PC-9 (cell line): Measurements from ENCODE around the gene TMEM200B. TPM values are rescaled to one million over a fixed set of nuclear protein-coding genes. Genes with fewer than 3 reads are reported as not detected.
A peak's percentile ranks its signal among the peaks of the same experiment; 100 is the strongest.

Experiments used
- BruUV-seq: library from RNA; stranded (reverse); fragments of 400-500 nt; replicated peaks from 2 replicates; lab custom pipeline; 2021; lab: Mats Ljungman, UMichigan
- CTCF ChIA-PET: fragments of 300-600 bp; sonication (Branson Sonifier 250); formaldehyde crosslinking; loops from one replicate; lab custom pipeline; 2022; ENCODE audit warnings: antibody characterized with exemption; lab: Charles Lee
- POLR2A ChIA-PET: fragments of 300-600 bp; sonication (Branson Sonifier 250); formaldehyde crosslinking; loops from one replicate; lab custom pipeline; 2022; ENCODE audit warnings: antibody characterized with exemption; ENCODE audit not compliant: unreplicated experiment; lab: Charles Lee
- DNase-seq, 2 experiments: peaks; one replicate each; pipeline versions ENCODE4 v3.0.0 to v3.0.0-alpha.2; 2015 to 2022; ENCODE audit warnings: mixed read lengths in 1 of 2
- H2AFZ ChIP-seq: fragments of 200-600 bp; sonication (generic); 2 replicates; pipeline ENCODE4 v1.8.1; 2017; ENCODE audit warnings: antibody characterized with exemption
- H3F3A ChIP-seq: fragments of 200-600 bp; sonication (generic); 2 replicates; pipeline ENCODE4 v1.8.1; 2017; ENCODE audit warnings: antibody characterized with exemption, mild to moderate bottlenecking, low read depth; ENCODE audit not compliant: insufficient read depth
- H3K27ac ChIP-seq: fragments of 200-600 bp; sonication (generic); 2 replicates; pipeline ENCODE4 v1.6.1; 2016; ENCODE audit warnings: mixed run types
- H3K27me3 ChIP-seq: fragments of 200-600 bp; sonication (generic); 2 replicates; pipeline ENCODE4 v1.6.1; 2016; ENCODE audit warnings: low read depth, mixed run types; ENCODE audit not compliant: insufficient read depth
- H3K36me3 ChIP-seq: fragments of 200-600 bp; sonication (generic); 2 replicates; pipeline ENCODE4 v1.6.1; 2016; ENCODE audit warnings: low read depth, mixed run types
- H3K4me1 ChIP-seq: fragments of 200-600 bp; sonication (generic); replicated peaks from 2 replicates; pipeline ENCODE4 v1.6.1; 2016; ENCODE audit warnings: mixed run types; ENCODE audit not compliant: insufficient read depth
- H3K4me2 ChIP-seq: fragments of 200-600 bp; sonication (generic); 2 replicates; pipeline ENCODE4 v1.6.1; 2017; ENCODE audit warnings: mixed run types
- H3K4me3 ChIP-seq: fragments of 200-600 bp; sonication (generic); 2 replicates; pipeline ENCODE4 v1.6.1; 2016; ENCODE audit warnings: mixed run types
- H3K79me2 ChIP-seq: fragments of 200-600 bp; sonication (generic); 2 replicates; pipeline ENCODE4 v1.6.1; 2017; ENCODE audit warnings: low read depth, mixed run types
- H3K9me2 ChIP-seq: fragments of 200-600 bp; sonication (generic); 2 replicates; pipeline ENCODE4 v1.8.1; 2017; ENCODE audit warnings: mild to moderate bottlenecking; ENCODE audit not compliant: insufficient read depth
- H3K9me3 ChIP-seq: fragments of 200-600 bp; sonication (generic); 2 replicates; pipeline ENCODE4 v1.8.1; 2016; ENCODE audit warnings: low read depth; ENCODE audit not compliant: insufficient read depth
- H4K20me1 ChIP-seq: fragments of 200-600 bp; sonication (generic); 2 replicates; pipeline ENCODE4 v1.8.1; 2017; ENCODE audit not compliant: insufficient read depth
- CTCF ChIP-seq: fragments of 200-600 bp; sonication (generic); conservative IDR thresholded peaks from 2 replicates; pipeline ENCODE4 v1.6.1; 2017; ENCODE audit warnings: mixed run types, antibody characterized with exemption, mild to moderate bottlenecking, moderate library complexity
- EZH2 ChIP-seq: fragments of 200-600 bp; sonication (generic); IDR thresholded peaks from 2 replicates; pipeline ENCODE4 v1.8.0; 2017; ENCODE audit warnings: antibody characterized with exemption, low read depth
- intact Hi-C: fragments of 100-400 bp; cut with micrococcal nuclease; formaldehyde crosslinking; loops from one replicate; pipeline ENCODE4 v1.10.0; 2022; ENCODE audit not compliant: unreplicated experiment
- total RNA-seq: library from RNA; stranded (reverse); gene quantifications from 2 replicates; pipeline ENCODE4 v1.2.3, GENCODE V29; 2021

TMEM200B gene
- total RNA-seq, 1 experiment from 2014 or later, result 1.1 TPM

GRCh38 chr1:29122682-29123052 lies 1.0 kb downstream of the TMEM200B start:
- H4K20me1 ChIP-seq, result no peaks in the 10 kb centered on the region
- H3K4me2 ChIP-seq, result peak overlapping the region; percentile 70
- no peaks in the 10 kb centered on the region for H3K36me3 ChIP-seq
- peak overlapping the region; percentile 68; the same call in 1 of the 2 replicates for H2AFZ ChIP-seq
- H3K9me3 ChIP-seq, result no peaks in the 10 kb centered on the region
- peak; percentile 48 to 58 for DNase-seq
- TF ChIP-seq CTCF, result no peak
- no peak for TF ChIP-seq EZH2
- H3K9me2 ChIP-seq, result no peaks in the 10 kb centered on the region
- intact Hi-C loops, result no loop called here
- H3K4me1 ChIP-seq, result no peaks in the 10 kb centered on the region
- peak overlapping the region; percentile 46; the same call in 1 of the 2 replicates for H3K4me3 ChIP-seq
- H3K27ac ChIP-seq, result no peak overlapping the region
- H3K27me3 ChIP-seq, result no peaks in the 10 kb centered on the region
- no peaks in the 10 kb centered on the region for H3K79me2 ChIP-seq
- ChIA-PET POLR2A (interaction anchor here (0.6 kb wide), 1 partner anchor 619 kb away, joined by 17 read pairs; no protein-coding TSS in a partner anchor), CTCF (no interaction called here)
- BruUV-seq, result no TSS peak
- no peaks in the 10 kb centered on the region for H3F3A ChIP-seq

- peak overlapping the region; percentile 70 for H3K4me2 ChIP-seq
- intact Hi-C loops, result no loop called here
- H3K36me3 ChIP-seq, result no peaks in the 10 kb centered on the region
- no peak for DNase-seq
- H3K79me2 ChIP-seq, result no peaks in the 10 kb centered on the region
- no TSS peak for BruUV-seq
- peak overlapping the region; percentile 46; the same call in 1 of the 2 replicates for H3K4me3 ChIP-seq
- no peaks in the 10 kb centered on the region for H3K27me3 ChIP-seq
- H3K4me1 ChIP-seq, result no peaks in the 10 kb centered on the region
- H3K9me2 ChIP-seq, result no peaks in the 10 kb centered on the region
- no peaks in the 10 kb centered on the region for H3F3A ChIP-seq
- no peak overlapping the region for H3K27ac ChIP-seq
- TF ChIP-seq CTCF (no peak), EZH2 (no peak)
- H2AFZ ChIP-seq, result peak overlapping the region; percentile 68; the same call in 1 of the 2 replicates
- no peaks in the 10 kb centered on the region for H3K9me3 ChIP-seq
- ChIA-PET CTCF (no interaction called here), POLR2A (interaction anchor here (0.6 kb wide), 1 partner anchor 618 kb away, joined by 17 read pairs; no protein-coding TSS in a partner anchor)
- no peaks in the 10 kb centered on the region for H4K20me1 ChIP-seq
These were observed 1.6 kb downstream of the TMEM200B start for GRCh38 chr1:29121936-29122681.

- H3K9me3 ChIP-seq, result no peaks in the 10 kb centered on the region
- no peak overlapping the region for H3K4me2 ChIP-seq
- no peaks in the 10 kb centered on the region for H3K9me2 ChIP-seq
- POLR2A ChIA-PET, result no interaction called here
- no peaks in the 10 kb centered on the region for H4K20me1 ChIP-seq
- no peaks in the 10 kb centered on the region for H3F3A ChIP-seq
- no peaks in the 10 kb centered on the region for H3K27me3 ChIP-seq
- intact Hi-C loops, result no loop called here
- H3K79me2 ChIP-seq, result no peaks in the 10 kb centered on the region
- no peak overlapping the region for H3K4me3 ChIP-seq
- no peak for DNase-seq
- no TSS peak for BruUV-seq
- no peak overlapping the region for H3K27ac ChIP-seq
- TF ChIP-seq EZH2 (no peak), CTCF (no peak)
- H2AFZ ChIP-seq, result no peak overlapping the region
- CTCF ChIA-PET, result no interaction called here
- no peaks in the 10 kb centered on the region for H3K36me3 ChIP-seq
- no peaks in the 10 kb centered on the region for H3K4me1 ChIP-seq
These were observed 2.2 kb downstream of the TMEM200B start for GRCh38 chr1:29121516-29121935.
